ENCODE data around the gene TOMM7. TPM values are rescaled to one million over a fixed set of nuclear protein-coding genes. Genes with fewer than 3 reads are reported as not detected.

The TOMM7 gene
- total RNA-seq, 1 experiment from 2014 or later = 295 TPM

- ATAC-seq = peak; percentile 33; the same call in 1 of the 2 replicates
- H3K36me3 ChIP-seq (ENCODE audit: control insufficient read depth, insufficient read depth, low read length) = peaks cover 4% of the 10 kb centered on the region
- no peaks in the 10 kb centered on the region for H3K27me3 ChIP-seq (ENCODE audit: control insufficient read depth, insufficient read depth, low read length)
- BruUV-seq (replicated peaks) = no TSS peak
- intact Hi-C loops (cut with micrococcal nuclease; ENCODE audit: unreplicated experiment) = no loop called here
- in situ Hi-C loops (cut with HindIII; ENCODE audit: low pct_unique_long_range_greater_than_20kb, low sequenced_read_pairs) = no loop called here
- no peak overlapping the region for H3K4me3 ChIP-seq (ENCODE audit: low read depth in 2 of 2, low read length in 2 of 2)
- TF ChIP-seq TCF7L2 (IDR thresholded peaks at IDR 0.05; ENCODE audit: low read depth, low read length) (no peak), CTCF (IDR thresholded peaks at IDR 0.05) (no peak), POLR2AphosphoS5 (IDR thresholded peaks at IDR 0.05; ENCODE audit: low read depth, low read length) (no peak), SIN3A (IDR thresholded peaks at IDR 0.05; ENCODE audit: borderline replicate concordance, insufficient read depth, low read depth, low read length) (no peak), REST (IDR thresholded peaks at IDR 0.05; ENCODE audit: insufficient read depth in 1 of 2, low read depth in 2 of 2, low read length in 1 of 2) (no peak)
- H3K4me1 ChIP-seq (ENCODE audit: control insufficient read depth, insufficient read depth, low read length) = no peaks in the 10 kb centered on the region
- DNase-seq (ENCODE audit: low read depth, low spot score) = no peak
- H3K27ac ChIP-seq (ENCODE audit: low read length) = no peak overlapping the region
- CTCF ChIA-PET = interaction anchor here (0.9 kb wide), 1 partner anchor 27 kb away, joined by 3 read pairs; no protein-coding TSS in a partner anchor
- H3K9me3 ChIP-seq (ENCODE audit: control insufficient read depth, insufficient read depth, low read depth, low read length) = no peaks in the 10 kb centered on the region
- POLR2A ChIA-PET = no interaction called here
Measured at GRCh38 chr7:22810843-22811242, 11.8 kb downstream of the TOMM7 start.

DNA sequence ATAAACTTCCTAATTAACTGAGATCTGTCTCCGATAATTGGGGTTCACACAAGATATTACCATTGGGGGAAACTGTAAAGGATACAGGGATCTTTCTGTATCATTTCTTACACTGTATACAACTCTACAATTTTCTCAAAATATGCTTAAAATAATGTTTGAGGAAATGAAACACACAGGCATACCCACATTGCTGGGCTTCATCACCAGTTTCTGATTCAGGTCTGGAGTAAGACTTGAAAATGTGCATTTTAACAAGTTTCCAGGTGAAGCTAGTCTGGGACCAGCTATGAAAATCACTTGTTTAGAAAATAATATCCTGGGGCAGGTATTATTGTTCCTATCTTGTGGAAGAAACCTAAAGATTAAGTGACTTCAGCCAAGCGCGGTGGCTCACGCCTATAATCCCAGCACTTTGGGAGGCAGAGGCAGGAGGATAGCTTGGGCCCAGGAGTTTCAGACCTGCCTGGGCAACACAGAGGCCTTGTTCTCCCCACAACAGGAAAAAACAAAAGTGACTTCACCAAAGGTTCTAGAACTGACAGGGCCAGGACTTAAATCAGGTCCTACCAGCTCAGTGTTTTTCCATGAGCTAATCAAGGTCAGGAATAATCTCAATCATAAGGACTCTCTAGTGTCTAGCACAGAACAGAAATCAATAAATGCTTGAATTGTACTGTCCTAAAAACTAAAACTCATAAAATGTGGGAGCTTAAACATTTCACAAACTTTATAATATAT, 12.6 kb downstream of the TOMM7 start:
- no peak overlapping the region for H3K4me3 ChIP-seq (ENCODE audit: low read depth in 2 of 2, low read length in 2 of 2)
- ChIA-PET POLR2A (no interaction called here), CTCF (interaction anchor here (0.9 kb wide), 1 partner anchor 26 kb away, joined by 3 read pairs; no protein-coding TSS in a partner anchor)
- TF ChIP-seq SIN3A (IDR thresholded peaks at IDR 0.05; ENCODE audit: borderline replicate concordance, insufficient read depth, low read depth, low read length) = no peak
- TF ChIP-seq CTCF (IDR thresholded peaks at IDR 0.05) = no peak
- no peak for TF ChIP-seq TCF7L2 (IDR thresholded peaks at IDR 0.05; ENCODE audit: low read depth, low read length)
- no peak for TF ChIP-seq POLR2AphosphoS5 (IDR thresholded peaks at IDR 0.05; ENCODE audit: low read depth, low read length)
- no peak for TF ChIP-seq REST (IDR thresholded peaks at IDR 0.05; ENCODE audit: insufficient read depth in 1 of 2, low read depth in 2 of 2, low read length in 1 of 2)
- BruUV-seq (replicated peaks) = no TSS peak
- ATAC-seq (peak; percentile 21; the same call in 1 of the 2 replicates), DNase-seq (ENCODE audit: low read depth, low spot score) (no peak)
- in situ Hi-C loops (cut with HindIII; ENCODE audit: low pct_unique_long_range_greater_than_20kb, low sequenced_read_pairs) (no loop called here), intact Hi-C loops (cut with micrococcal nuclease; ENCODE audit: unreplicated experiment) (no loop called here)
- no peaks in the 10 kb centered on the region for H3K4me1 ChIP-seq (ENCODE audit: control insufficient read depth, insufficient read depth, low read length)
- H3K36me3 ChIP-seq (ENCODE audit: control insufficient read depth, insufficient read depth, low read length) = peaks cover 4% of the 10 kb centered on the region
- H3K27me3 ChIP-seq (ENCODE audit: control insufficient read depth, insufficient read depth, low read length) = no peaks in the 10 kb centered on the region
- no peaks in the 10 kb centered on the region for H3K9me3 ChIP-seq (ENCODE audit: control insufficient read depth, insufficient read depth, low read depth, low read length)
- H3K27ac ChIP-seq (ENCODE audit: low read length) = no peak overlapping the region

Data from Panc1 (cell line).